ENCODE results near the gene ZMYND8. TPM values are rescaled to one million over a fixed set of nuclear protein-coding genes. Genes with fewer than 3 reads are reported as not detected.

ZMYND8 gene
- polyA plus RNA-seq, 1 donor from 2014 or later, result 16.8 TPM

DNA sequence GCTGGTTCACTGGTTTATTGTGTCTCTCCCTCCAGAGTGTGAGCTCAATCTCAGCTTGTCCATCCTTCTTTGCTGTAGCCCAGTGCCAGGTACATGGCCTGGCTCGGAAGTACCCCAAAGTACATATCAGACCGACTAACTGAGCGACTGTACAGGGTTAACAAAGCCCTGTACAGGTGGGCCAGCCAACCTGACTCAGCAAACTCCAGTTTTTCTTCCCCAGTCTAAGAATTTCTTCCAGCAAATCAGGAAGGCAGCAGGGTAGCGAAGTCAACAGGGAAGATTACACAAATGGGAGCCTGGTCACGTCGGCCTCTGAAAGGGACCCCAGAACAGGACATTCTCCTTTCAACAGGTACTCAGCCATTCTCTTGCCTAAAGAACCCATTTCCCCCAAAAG lies 31.3 kb downstream of the ZMYND8 start:
- H3K9me3 ChIP-seq (ENCODE audit: low read length), result no peaks in the 10 kb centered on the region
- H3F3A ChIP-seq (ENCODE audit: insufficient read depth, low read length, poor library complexity, severe bottlenecking), result no peaks in the 10 kb centered on the region
- H3K27ac ChIP-seq (ENCODE audit: low read length), result no peak overlapping the region
- H4K20me1 ChIP-seq (ENCODE audit: insufficient read depth), result no peaks in the 10 kb centered on the region
- peaks cover 7% of the 10 kb centered on the region for H3K79me2 ChIP-seq (replicated peaks; ENCODE audit: insufficient read depth, low read length)
- no peaks in the 10 kb centered on the region for H3K27me3 ChIP-seq (ENCODE audit: insufficient read depth, low read depth, low read length)
- no peaks in the 10 kb centered on the region for H3K9me2 ChIP-seq (ENCODE audit: insufficient read depth, low read length)
- H3K36me3 ChIP-seq (ENCODE audit: insufficient read depth, low read length), result no peaks in the 10 kb centered on the region
- H2AFZ ChIP-seq (ENCODE audit: low read depth, low read length), result no peak overlapping the region
- H3K9ac ChIP-seq (ENCODE audit: low read length), result no peak overlapping the region
- no peak overlapping the region for H3K4me3 ChIP-seq (ENCODE audit: low read length)
- TF ChIP-seq, protein P1, sequence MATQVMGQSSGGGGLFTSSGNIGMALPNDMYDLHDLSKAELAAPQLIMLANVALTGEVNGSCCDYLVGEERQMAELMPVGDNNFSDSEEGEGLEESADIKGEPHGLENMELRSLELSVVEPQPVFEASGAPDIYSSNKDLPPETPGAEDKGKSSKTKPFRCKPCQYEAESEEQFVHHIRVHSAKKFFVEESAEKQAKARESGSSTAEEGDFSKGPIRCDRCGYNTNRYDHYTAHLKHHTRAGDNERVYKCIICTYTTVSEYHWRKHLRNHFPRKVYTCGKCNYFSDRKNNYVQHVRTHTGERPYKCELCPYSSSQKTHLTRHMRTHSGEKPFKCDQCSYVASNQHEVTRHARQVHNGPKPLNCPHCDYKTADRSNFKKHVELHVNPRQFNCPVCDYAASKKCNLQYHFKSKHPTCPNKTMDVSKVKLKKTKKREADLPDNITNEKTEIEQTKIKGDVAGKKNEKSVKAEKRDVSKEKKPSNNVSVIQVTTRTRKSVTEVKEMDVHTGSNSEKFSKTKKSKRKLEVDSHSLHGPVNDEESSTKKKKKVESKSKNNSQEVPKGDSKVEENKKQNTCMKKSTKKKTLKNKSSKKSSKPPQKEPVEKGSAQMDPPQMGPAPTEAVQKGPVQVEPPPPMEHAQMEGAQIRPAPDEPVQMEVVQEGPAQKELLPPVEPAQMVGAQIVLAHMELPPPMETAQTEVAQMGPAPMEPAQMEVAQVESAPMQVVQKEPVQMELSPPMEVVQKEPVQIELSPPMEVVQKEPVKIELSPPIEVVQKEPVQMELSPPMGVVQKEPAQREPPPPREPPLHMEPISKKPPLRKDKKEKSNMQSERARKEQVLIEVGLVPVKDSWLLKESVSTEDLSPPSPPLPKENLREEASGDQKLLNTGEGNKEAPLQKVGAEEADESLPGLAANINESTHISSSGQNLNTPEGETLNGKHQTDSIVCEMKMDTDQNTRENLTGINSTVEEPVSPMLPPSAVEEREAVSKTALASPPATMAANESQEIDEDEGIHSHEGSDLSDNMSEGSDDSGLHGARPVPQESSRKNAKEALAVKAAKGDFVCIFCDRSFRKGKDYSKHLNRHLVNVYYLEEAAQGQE (IDR thresholded peaks at IDR 0.05; ENCODE audit: borderline replicate concordance), result no peak
- TF ChIP-seq EP300 (conservative IDR thresholded peaks at IDR 0.05; ENCODE audit: poor library complexity, severe bottlenecking), result no peak
- TF ChIP-seq RAD21 (conservative IDR thresholded peaks at IDR 0.05), result no peak
- no peak for TF ChIP-seq MXI1 (conservative IDR thresholded peaks at IDR 0.05; ENCODE audit: poor library complexity, severe bottlenecking)
- H3K4me2 ChIP-seq (ENCODE audit: low read length), result no peak overlapping the region

DNA sequence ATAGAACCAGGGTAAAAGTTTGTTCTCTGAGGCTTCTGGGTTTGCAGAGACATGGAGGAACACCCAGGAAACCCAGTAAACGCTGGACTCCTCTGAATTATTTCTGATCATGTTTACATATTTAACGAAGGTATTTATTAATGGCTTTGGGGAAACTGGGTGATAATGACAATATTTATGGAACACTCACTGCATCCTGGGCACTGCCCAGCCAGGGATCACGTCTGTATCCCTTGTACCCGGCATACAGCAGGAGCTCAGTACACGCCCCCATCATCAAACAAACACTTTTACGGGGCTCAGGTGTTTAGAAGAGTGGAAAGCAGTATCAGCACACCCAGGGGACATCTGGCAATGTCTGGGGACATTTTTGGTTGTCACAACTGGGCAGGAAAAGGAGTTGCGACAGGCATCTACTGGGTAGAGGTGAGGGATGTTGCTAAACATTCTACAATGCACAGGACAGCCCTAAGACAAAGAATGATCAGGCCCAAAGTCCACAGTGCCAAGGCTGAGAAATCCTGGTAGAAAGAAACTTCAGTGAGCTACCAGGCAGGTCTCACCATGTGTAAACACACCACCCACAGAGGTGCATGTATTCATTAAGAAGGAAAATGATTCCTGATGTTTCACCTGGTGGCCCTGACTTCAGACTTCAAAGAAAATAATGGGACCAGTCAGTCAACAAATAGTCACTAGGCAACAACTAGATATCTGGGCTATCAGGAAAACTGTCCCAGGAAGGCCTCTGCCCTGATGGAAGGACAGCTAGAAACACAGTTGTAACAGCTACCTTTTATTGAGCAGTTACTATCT lies 35.3 kb downstream of the ZMYND8 start:
- Histone ChIP-seq H3K9me3 (ENCODE audit: low read length) (no peaks in the 10 kb centered on the region), H3K9ac (ENCODE audit: low read length) (no peak overlapping the region), H3K4me3 (ENCODE audit: low read length) (no peak overlapping the region), H3K36me3 (ENCODE audit: insufficient read depth, low read length) (no peaks in the 10 kb centered on the region), H3K27ac (ENCODE audit: low read length) (no peak overlapping the region), H3K27me3 (ENCODE audit: insufficient read depth, low read depth, low read length) (no peaks in the 10 kb centered on the region), H4K20me1 (ENCODE audit: insufficient read depth) (no peaks in the 10 kb centered on the region), H3K79me2 (replicated peaks; ENCODE audit: insufficient read depth, low read length) (peaks cover 7% of the 10 kb centered on the region), H2AFZ (ENCODE audit: low read depth, low read length) (no peak overlapping the region), H3K4me2 (ENCODE audit: low read length) (no peak overlapping the region), H3F3A (ENCODE audit: insufficient read depth, low read length, poor library complexity, severe bottlenecking) (peaks cover 4% of the 10 kb centered on the region), H3K9me2 (ENCODE audit: insufficient read depth, low read length) (no peaks in the 10 kb centered on the region)
- TF ChIP-seq, protein P1 (IDR thresholded peaks at IDR 0.05; ENCODE audit: borderline replicate concordance), result no peak
- TF ChIP-seq POLR2AphosphoS5 (IDR thresholded peaks at IDR 0.05), result no peak
- no peak for TF ChIP-seq TAF1 (IDR thresholded peaks at IDR 0.05; ENCODE audit: low read depth)
